Measurements from ENCODE around the gene CDH10. TPM values are rescaled to one million over a fixed set of nuclear protein-coding genes. Genes with fewer than 3 reads are reported as not detected.

CDH10 gene
- polyA plus RNA-seq, 1 donor from 2014 or later = 5.3 TPM

DNA sequence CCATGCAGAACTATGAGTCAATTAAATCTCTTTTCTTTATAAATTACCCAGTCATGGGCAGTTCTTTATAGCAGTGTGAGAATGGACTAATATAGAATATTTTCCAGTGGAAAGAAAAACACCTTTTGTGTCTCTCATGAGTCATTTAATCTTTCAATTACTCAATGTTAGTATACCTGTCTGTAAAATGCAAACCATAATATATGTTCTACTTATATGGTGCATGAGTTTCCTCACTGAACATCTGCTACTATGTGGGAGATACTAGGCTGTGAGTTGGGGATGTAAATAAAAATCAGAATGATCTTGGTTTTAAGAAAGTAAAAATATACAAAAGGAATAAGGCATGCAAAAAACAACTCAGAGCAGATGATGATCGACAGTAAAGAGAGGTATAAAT is 15.0 kb downstream of the CDH10 start:
- no peak overlapping the region for H2AFZ ChIP-seq (ENCODE audit: low read depth, low read length)
- no peaks in the 10 kb centered on the region for H3K9me3 ChIP-seq (ENCODE audit: low read length)
- no peaks in the 10 kb centered on the region for H3K36me3 ChIP-seq (ENCODE audit: insufficient read depth, low read length)
- H4K20me1 ChIP-seq (ENCODE audit: insufficient read depth) = no peaks in the 10 kb centered on the region
- no peaks in the 10 kb centered on the region for H3F3A ChIP-seq (ENCODE audit: insufficient read depth, low read length, poor library complexity, severe bottlenecking)
- peaks cover 20% of the 10 kb centered on the region for H3K79me2 ChIP-seq (replicated peaks; ENCODE audit: insufficient read depth, low read length)
- H3K4me3 ChIP-seq (ENCODE audit: low read length) = no peak overlapping the region
- H3K4me2 ChIP-seq (ENCODE audit: low read length) = no peak overlapping the region
- H3K27me3 ChIP-seq (ENCODE audit: insufficient read depth, low read depth, low read length) = no peaks in the 10 kb centered on the region
- no peak overlapping the region for H3K27ac ChIP-seq (ENCODE audit: low read length)
- no peaks in the 10 kb centered on the region for H3K9me2 ChIP-seq (ENCODE audit: insufficient read depth, low read length)
- H3K9ac ChIP-seq (ENCODE audit: low read length) = no peak overlapping the region
- TF ChIP-seq, protein P1, sequence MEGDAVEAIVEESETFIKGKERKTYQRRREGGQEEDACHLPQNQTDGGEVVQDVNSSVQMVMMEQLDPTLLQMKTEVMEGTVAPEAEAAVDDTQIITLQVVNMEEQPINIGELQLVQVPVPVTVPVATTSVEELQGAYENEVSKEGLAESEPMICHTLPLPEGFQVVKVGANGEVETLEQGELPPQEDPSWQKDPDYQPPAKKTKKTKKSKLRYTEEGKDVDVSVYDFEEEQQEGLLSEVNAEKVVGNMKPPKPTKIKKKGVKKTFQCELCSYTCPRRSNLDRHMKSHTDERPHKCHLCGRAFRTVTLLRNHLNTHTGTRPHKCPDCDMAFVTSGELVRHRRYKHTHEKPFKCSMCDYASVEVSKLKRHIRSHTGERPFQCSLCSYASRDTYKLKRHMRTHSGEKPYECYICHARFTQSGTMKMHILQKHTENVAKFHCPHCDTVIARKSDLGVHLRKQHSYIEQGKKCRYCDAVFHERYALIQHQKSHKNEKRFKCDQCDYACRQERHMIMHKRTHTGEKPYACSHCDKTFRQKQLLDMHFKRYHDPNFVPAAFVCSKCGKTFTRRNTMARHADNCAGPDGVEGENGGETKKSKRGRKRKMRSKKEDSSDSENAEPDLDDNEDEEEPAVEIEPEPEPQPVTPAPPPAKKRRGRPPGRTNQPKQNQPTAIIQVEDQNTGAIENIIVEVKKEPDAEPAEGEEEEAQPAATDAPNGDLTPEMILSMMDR (IDR thresholded peaks at IDR 0.05; ENCODE audit: poor library complexity, severe bottlenecking) = no peak
- TF ChIP-seq MXI1 (conservative IDR thresholded peaks at IDR 0.05; ENCODE audit: poor library complexity, severe bottlenecking) (no peak), EZH2 (IDR thresholded peaks at IDR 0.05; ENCODE audit: borderline replicate concordance, insufficient read depth, low read length, poor library complexity, severe bottlenecking) (no peak), RAD21 (conservative IDR thresholded peaks at IDR 0.05) (no peak), POLR2AphosphoS5 (IDR thresholded peaks at IDR 0.05) (no peak), TAF1 (IDR thresholded peaks at IDR 0.05; ENCODE audit: low read depth) (no peak), EP300 (conservative IDR thresholded peaks at IDR 0.05; ENCODE audit: poor library complexity, severe bottlenecking) (no peak), SMC3 (conservative IDR thresholded peaks at IDR 0.05; ENCODE audit: poor library complexity) (no peak)
- TF ChIP-seq, protein P2, sequence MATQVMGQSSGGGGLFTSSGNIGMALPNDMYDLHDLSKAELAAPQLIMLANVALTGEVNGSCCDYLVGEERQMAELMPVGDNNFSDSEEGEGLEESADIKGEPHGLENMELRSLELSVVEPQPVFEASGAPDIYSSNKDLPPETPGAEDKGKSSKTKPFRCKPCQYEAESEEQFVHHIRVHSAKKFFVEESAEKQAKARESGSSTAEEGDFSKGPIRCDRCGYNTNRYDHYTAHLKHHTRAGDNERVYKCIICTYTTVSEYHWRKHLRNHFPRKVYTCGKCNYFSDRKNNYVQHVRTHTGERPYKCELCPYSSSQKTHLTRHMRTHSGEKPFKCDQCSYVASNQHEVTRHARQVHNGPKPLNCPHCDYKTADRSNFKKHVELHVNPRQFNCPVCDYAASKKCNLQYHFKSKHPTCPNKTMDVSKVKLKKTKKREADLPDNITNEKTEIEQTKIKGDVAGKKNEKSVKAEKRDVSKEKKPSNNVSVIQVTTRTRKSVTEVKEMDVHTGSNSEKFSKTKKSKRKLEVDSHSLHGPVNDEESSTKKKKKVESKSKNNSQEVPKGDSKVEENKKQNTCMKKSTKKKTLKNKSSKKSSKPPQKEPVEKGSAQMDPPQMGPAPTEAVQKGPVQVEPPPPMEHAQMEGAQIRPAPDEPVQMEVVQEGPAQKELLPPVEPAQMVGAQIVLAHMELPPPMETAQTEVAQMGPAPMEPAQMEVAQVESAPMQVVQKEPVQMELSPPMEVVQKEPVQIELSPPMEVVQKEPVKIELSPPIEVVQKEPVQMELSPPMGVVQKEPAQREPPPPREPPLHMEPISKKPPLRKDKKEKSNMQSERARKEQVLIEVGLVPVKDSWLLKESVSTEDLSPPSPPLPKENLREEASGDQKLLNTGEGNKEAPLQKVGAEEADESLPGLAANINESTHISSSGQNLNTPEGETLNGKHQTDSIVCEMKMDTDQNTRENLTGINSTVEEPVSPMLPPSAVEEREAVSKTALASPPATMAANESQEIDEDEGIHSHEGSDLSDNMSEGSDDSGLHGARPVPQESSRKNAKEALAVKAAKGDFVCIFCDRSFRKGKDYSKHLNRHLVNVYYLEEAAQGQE (IDR thresholded peaks at IDR 0.05; ENCODE audit: borderline replicate concordance) = no peak

DNA sequence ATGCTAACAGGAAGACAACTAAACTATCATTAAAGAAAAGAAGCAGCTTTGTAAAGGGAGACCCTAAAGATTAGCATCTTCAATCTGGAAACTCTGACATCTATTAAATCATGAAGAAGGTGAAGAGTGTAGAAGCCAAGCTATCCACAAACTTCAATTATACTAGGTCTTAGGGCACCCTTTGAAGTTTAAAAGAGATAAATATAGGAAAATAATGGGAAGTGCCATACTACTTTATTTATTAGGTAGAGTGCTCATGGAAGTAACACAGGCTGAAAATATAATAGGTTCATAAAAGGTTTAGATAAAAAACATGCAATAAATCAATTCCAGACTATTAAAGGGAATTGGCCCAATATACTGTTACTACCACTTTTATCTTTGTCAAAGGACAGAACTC is 19.9 kb downstream of the CDH10 start:
- Histone ChIP-seq H3K36me3 (ENCODE audit: insufficient read depth, low read length) (no peaks in the 10 kb centered on the region), H3K9ac (ENCODE audit: low read length) (no peak overlapping the region), H3K9me2 (ENCODE audit: insufficient read depth, low read length) (no peaks in the 10 kb centered on the region)

More for the DNA sequence above, 19.9 kb downstream of the CDH10 start:
- Histone ChIP-seq H2AFZ (ENCODE audit: low read depth, low read length) (no peak overlapping the region), H3K4me3 (ENCODE audit: low read length) (no peak overlapping the region), H3K27me3 (ENCODE audit: insufficient read depth, low read depth, low read length) (no peaks in the 10 kb centered on the region), H3F3A (ENCODE audit: insufficient read depth, low read length, poor library complexity, severe bottlenecking) (peaks cover 4% of the 10 kb centered on the region), H3K9me3 (ENCODE audit: low read length) (no peaks in the 10 kb centered on the region), H3K4me2 (ENCODE audit: low read length) (no peak overlapping the region), H3K27ac (ENCODE audit: low read length) (no peak overlapping the region), H4K20me1 (ENCODE audit: insufficient read depth) (no peaks in the 10 kb centered on the region), H3K79me2 (replicated peaks; ENCODE audit: insufficient read depth, low read length) (no peaks in the 10 kb centered on the region)
- no peak for TF ChIP-seq RAD21 (conservative IDR thresholded peaks at IDR 0.05)
- TF ChIP-seq MXI1 (conservative IDR thresholded peaks at IDR 0.05; ENCODE audit: poor library complexity, severe bottlenecking) = no peak
- no peak for TF ChIP-seq SMC3 (conservative IDR thresholded peaks at IDR 0.05; ENCODE audit: poor library complexity)
- TF ChIP-seq TAF1 (IDR thresholded peaks at IDR 0.05; ENCODE audit: low read depth) = no peak
- TF ChIP-seq POLR2AphosphoS5 (IDR thresholded peaks at IDR 0.05) = no peak
- no peak for TF ChIP-seq EP300 (conservative IDR thresholded peaks at IDR 0.05; ENCODE audit: poor library complexity, severe bottlenecking)
- TF ChIP-seq, protein P2 (IDR thresholded peaks at IDR 0.05; ENCODE audit: borderline replicate concordance) = no peak
- TF ChIP-seq EZH2 (IDR thresholded peaks at IDR 0.05; ENCODE audit: borderline replicate concordance, insufficient read depth, low read length, poor library complexity, severe bottlenecking) = no peak
- TF ChIP-seq, protein P1 (IDR thresholded peaks at IDR 0.05; ENCODE audit: poor library complexity, severe bottlenecking) = no peak

All from neural cell (in vitro differentiated cells).